Neuron (in vitro differentiated cells): ENCODE results near the gene NHSL2.
A peak's percentile ranks its signal among the peaks of the same experiment; 100 is the strongest.
"Not testable (repeated sequence)": the region's sequence is repeated elsewhere in the genome, so short reads cannot be mapped to it uniquely, and the experiment has no call there.

Source experiments
- H2AFZ ChIP-seq: one replicate; pipeline ENCODE4 v1.6.1; 2013; ENCODE audit warnings: low read depth, mild to moderate bottlenecking, inconsistent platforms, low read length, moderate library complexity
- H3K27me3 ChIP-seq: one replicate; pipeline ENCODE4 v1.6.1; 2013; ENCODE audit warnings: low read length; ENCODE audit not compliant: insufficient read depth
- H3K36me3 ChIP-seq: one replicate; pipeline ENCODE4 v1.6.1; 2013; ENCODE audit warnings: low read length; ENCODE audit not compliant: insufficient read depth
- H3K4me1 ChIP-seq: one replicate; pipeline ENCODE4 v1.6.1; 2013; ENCODE audit warnings: low read length; ENCODE audit not compliant: insufficient read depth
- H3K4me3 ChIP-seq: 2 replicates; pipeline ENCODE4 v1.5.1; 2013; ENCODE audit warnings: mild to moderate bottlenecking, low read length, moderate library complexity
- H3K9me3 ChIP-seq: one replicate; pipeline ENCODE4 v1.6.1; 2013; ENCODE audit warnings: low read length

The NHSL2 gene

GRCh38 chrX:71910643-71910985 is at the start of gene NHSL2:
Gene NHSL2 (plus strand): TSS chrX:71910845.
- Histone ChIP-seq H2AFZ (no peak within 1 kb of the TSS), H3K36me3 (no peaks in the 10 kb centered on the region), H3K4me3 (peak within 1 kb of the TSS; percentile 59), H3K4me1 (peaks cover 2% of the 10 kb centered on the region), H3K27me3 (no peaks in the 10 kb centered on the region), H3K9me3 (no peaks in the 10 kb centered on the region)

GRCh38 chrX:71867680-71868079 is 43.0 kb upstream of the NHSL2 start:
- H3K27me3 ChIP-seq, result peaks cover 4% of the 10 kb centered on the region
- no peaks in the 10 kb centered on the region for H3K4me1 ChIP-seq
- H3K36me3 ChIP-seq, result no peaks in the 10 kb centered on the region
- H3K9me3 ChIP-seq, result no peaks in the 10 kb centered on the region
- no peak overlapping the region for H3K4me3 ChIP-seq
- H2AFZ ChIP-seq, result no peak overlapping the region

- H3K36me3 ChIP-seq, H3K9me3 ChIP-seq, H3K4me1 ChIP-seq, H3K4me3 ChIP-seq, H3K27me3 ChIP-seq, H2AFZ ChIP-seq: not testable (repeated sequence)
These were observed 41.1 kb upstream of the NHSL2 start for GRCh38 chrX:71869566-71869965.

- no peaks in the 10 kb centered on the region for H3K36me3 ChIP-seq
- no peak overlapping the region for H2AFZ ChIP-seq
- H3K27me3 ChIP-seq, result peaks cover 4% of the 10 kb centered on the region
- H3K9me3 ChIP-seq, result no peaks in the 10 kb centered on the region
- H3K4me1 ChIP-seq, result no peaks in the 10 kb centered on the region
- H3K4me3 ChIP-seq, result no peak overlapping the region
These were observed 40.2 kb upstream of the NHSL2 start for GRCh38 chrX:71870208-71871098.

GRCh38 chrX:71871367-71871766 is 39.3 kb upstream of the NHSL2 start:
- Histone ChIP-seq H2AFZ (no peak overlapping the region), H3K9me3 (no peaks in the 10 kb centered on the region), H3K27me3 (peaks cover 4% of the 10 kb centered on the region), H3K36me3 (no peaks in the 10 kb centered on the region), H3K4me3 (no peak overlapping the region), H3K4me1 (no peaks in the 10 kb centered on the region)

- H3K4me1 ChIP-seq, result no peaks in the 10 kb centered on the region
- H2AFZ ChIP-seq, result no peak overlapping the region
- H3K36me3 ChIP-seq, result no peaks in the 10 kb centered on the region
- no peaks in the 10 kb centered on the region for H3K27me3 ChIP-seq
- no peaks in the 10 kb centered on the region for H3K9me3 ChIP-seq
- H3K4me3 ChIP-seq, result no peak overlapping the region
These were observed 37.8 kb upstream of the NHSL2 start for GRCh38 chrX:71872542-71873458.

GRCh38 chrX:71873459-71873833 is 37.2 kb upstream of the NHSL2 start:
- Histone ChIP-seq H3K36me3 (no peaks in the 10 kb centered on the region), H3K4me1 (no peaks in the 10 kb centered on the region), H3K9me3 (no peaks in the 10 kb centered on the region), H3K27me3 (no peaks in the 10 kb centered on the region), H3K4me3 (no peak overlapping the region), H2AFZ (no peak overlapping the region)

- not testable (repeated sequence) for H3K9me3 ChIP-seq, H3K4me1 ChIP-seq, H3K4me3 ChIP-seq, H2AFZ ChIP-seq, H3K27me3 ChIP-seq, H3K36me3 ChIP-seq
These were observed 33.8 kb upstream of the NHSL2 start for GRCh38 chrX:71876841-71877240.

GRCh38 chrX:71885099-71885498 is 25.5 kb upstream of the NHSL2 start:
- no peaks in the 10 kb centered on the region for H3K36me3 ChIP-seq
- no peaks in the 10 kb centered on the region for H3K4me1 ChIP-seq
- H3K9me3 ChIP-seq, result no peaks in the 10 kb centered on the region
- peaks cover under 1% of the 10 kb centered on the region for H3K27me3 ChIP-seq
- no peak overlapping the region for H3K4me3 ChIP-seq
- no peak overlapping the region for H2AFZ ChIP-seq

- Histone ChIP-seq H2AFZ (no peak overlapping the region), H3K36me3 (no peaks in the 10 kb centered on the region), H3K4me3 (no peak overlapping the region), H3K4me1 (no peaks in the 10 kb centered on the region), H3K27me3 (no peaks in the 10 kb centered on the region), H3K9me3 (no peaks in the 10 kb centered on the region)
These were observed 15.0 kb upstream of the NHSL2 start for GRCh38 chrX:71895607-71896006.

GRCh38 chrX:71906144-71906543 is 4.5 kb upstream of the NHSL2 start:
- Histone ChIP-seq H3K27me3 (no peaks in the 10 kb centered on the region), H3K4me3 (no peak overlapping the region), H2AFZ (no peak overlapping the region), H3K36me3 (no peaks in the 10 kb centered on the region), H3K4me1 (peaks cover 2% of the 10 kb centered on the region), H3K9me3 (no peaks in the 10 kb centered on the region)

- Histone ChIP-seq H3K4me3 (no peak overlapping the region), H2AFZ (no peak overlapping the region), H3K4me1 (peaks cover 2% of the 10 kb centered on the region), H3K36me3 (no peaks in the 10 kb centered on the region), H3K9me3 (no peaks in the 10 kb centered on the region), H3K27me3 (no peaks in the 10 kb centered on the region)
These were observed 2.3 kb upstream of the NHSL2 start for GRCh38 chrX:71908387-71908786.

GRCh38 chrX:71909956-71910355 is 689 bp upstream of the NHSL2 start:
- H3K36me3 ChIP-seq, result no peaks in the 10 kb centered on the region
- H3K4me3 ChIP-seq, result peak overlapping the region; percentile 59
- H3K9me3 ChIP-seq, result no peaks in the 10 kb centered on the region
- no peak overlapping the region for H2AFZ ChIP-seq
- H3K27me3 ChIP-seq, result no peaks in the 10 kb centered on the region
- peaks cover 2% of the 10 kb centered on the region for H3K4me1 ChIP-seq
